GM23248 (cell line): ENCODE data around the gene BBS2. TPM values are rescaled to one million over a fixed set of nuclear protein-coding genes. Genes with fewer than 3 reads are reported as not detected.

ENCODE experiments used
- DNase-seq: peaks from one replicate; pipeline ENCODE4 v3.0.0-alpha.2; 2015
- H2AFZ ChIP-seq: fragments of 200-600 bp; sonication (generic); 2 replicates; pipeline ENCODE4 v1.6.1; 2016; ENCODE audit warnings: antibody characterized with exemption
- H3F3A ChIP-seq: fragments of 200-600 bp; sonication (generic); 2 replicates; pipeline ENCODE4 v1.6.1; 2016; ENCODE audit warnings: mild to moderate bottlenecking, antibody characterized with exemption, mixed run types; ENCODE audit not compliant: insufficient read depth
- H3K27ac ChIP-seq: fragments of 200-600 bp; sonication (generic); 2 replicates; pipeline ENCODE4 v1.5.1; 2016; ENCODE audit warnings: mild to moderate bottlenecking
- H3K27me3 ChIP-seq: fragments of 200-600 bp; sonication (generic); replicated peaks from 2 replicates; pipeline ENCODE4 v1.6.1; 2016; ENCODE audit warnings: mild to moderate bottlenecking; ENCODE audit not compliant: insufficient read depth
- H3K36me3 ChIP-seq: fragments of 200-600 bp; sonication (generic); 2 replicates; pipeline ENCODE4 v1.6.1; 2016; ENCODE audit warnings: low read depth, mild to moderate bottlenecking
- H3K4me1 ChIP-seq: fragments of 200-600 bp; sonication (generic); 2 replicates; pipeline ENCODE4 v1.6.1; 2016; ENCODE audit warnings: mild to moderate bottlenecking; ENCODE audit not compliant: insufficient read depth
- H3K4me2 ChIP-seq: fragments of 200-600 bp; sonication (generic); one replicate; pipeline ENCODE4 v1.6.1; 2016; ENCODE audit warnings: mild to moderate bottlenecking; ENCODE audit not compliant: unreplicated experiment
- H3K4me3 ChIP-seq: fragments of 200-600 bp; sonication (generic); 2 replicates; pipeline ENCODE4 v1.5.1; 2016; ENCODE audit warnings: mild to moderate bottlenecking
- H3K79me2 ChIP-seq: fragments of 200-600 bp; sonication (generic); 2 replicates; pipeline ENCODE4 v1.6.1; 2016; ENCODE audit warnings: mild to moderate bottlenecking; ENCODE audit not compliant: insufficient read depth
- H3K9ac ChIP-seq: fragments of 200-600 bp; sonication (generic); 2 replicates; pipeline ENCODE4 v1.6.1; 2016; ENCODE audit warnings: mild to moderate bottlenecking
- H3K9me2 ChIP-seq: fragments of 200-600 bp; sonication (generic); 2 replicates; pipeline ENCODE4 v1.6.1; 2016; ENCODE audit warnings: mixed run types, mild to moderate bottlenecking, moderate library complexity; ENCODE audit not compliant: insufficient read depth
- H3K9me3 ChIP-seq: fragments of 200-600 bp; sonication (generic); one replicate; pipeline ENCODE4 v1.6.1; 2017; ENCODE audit warnings: low read depth
- H4K20me1 ChIP-seq: fragments of 200-600 bp; sonication (generic); 2 replicates; pipeline ENCODE4 v1.6.0; 2016; ENCODE audit not compliant: insufficient read depth
- EZH2 ChIP-seq: fragments of 200-600 bp; sonication (generic); IDR thresholded peaks from 2 replicates; pipeline ENCODE4 v1.6.1; 2018; ENCODE audit warnings: antibody characterized with exemption, mild to moderate bottlenecking; ENCODE audit not compliant: insufficient read depth, poor library complexity, severe bottlenecking
- EZH2phosphoT487 ChIP-seq: fragments of 200-600 bp; sonication (generic); IDR thresholded peaks from 2 replicates; pipeline ENCODE4 v1.6.1; 2018; ENCODE audit warnings: antibody characterized with exemption, moderate library complexity, mild to moderate bottlenecking, low read depth; ENCODE audit not compliant: insufficient read depth
- WGBS, 2 experiments: methylation state at CpG; one replicate each; pipeline ENCODE4 v1.1.6; 2015 to 2017; ENCODE audit warnings: low lambda C conversion rate in 2 of 2, low coverage in 1 of 2; ENCODE audit errors: missing lambda C conversion rate in 2 of 2; 5-methylcytosine and 5-hydroxymethylcytosine counted together
- in situ Hi-C: fragments of 300-500 bp; cut with MboI; formaldehyde crosslinking; loops from 2 replicates; pipeline ENCODE4 v1.15.0; 2020
- polyA plus RNA-seq: library from polyadenylated mRNA; unstranded; fragments of >200 nt; fragmentation: Nextera tagmentation; extraction: Ambion mirVana; gene quantifications from 2 replicates; pipeline ENCODE4 v1.2.1, GENCODE V29; 2016
- total RNA-seq: library from RNA; depleted of rRNA; stranded (reverse); fragments of >200 nt; shearing (Covaris generic); gene quantifications from 2 replicates; pipeline ENCODE4 v1.2.3, GENCODE V29; 2014

BBS2 gene
- total and polyA plus RNA-seq, 2 experiments from 2014 or later, result 45.4 to 66.2 TPM

- Histone ChIP-seq H3K27me3 (no peaks in the 10 kb centered on the region), H3K9ac (no peak overlapping the region), H3F3A (peaks cover 5% of the 10 kb centered on the region), H3K4me2 (no peak overlapping the region), H3K9me2 (no peaks in the 10 kb centered on the region), H3K4me1 (peaks cover 17% of the 10 kb centered on the region), H4K20me1 (no peaks in the 10 kb centered on the region), H3K4me3 (no peak overlapping the region), H2AFZ (no peak overlapping the region), H3K79me2 (peaks cover 75% of the 10 kb centered on the region), H3K36me3 (peaks cover 19% of the 10 kb centered on the region; the same call in 1 of the 2 replicates), H3K27ac (no peak overlapping the region), H3K9me3 (no peaks in the 10 kb centered on the region)
- TF ChIP-seq EZH2phosphoT487, result no peak
- no peak for TF ChIP-seq EZH2
- no peak for DNase-seq
- 97 to 98% methylated on average over 2 of the region's 2 CpGs for WGBS, 2 experiments
- in situ Hi-C loops, result no loop called here
Observed at GRCh38 chr16:56513091-56513490, 6.7 kb downstream of the BBS2 start.

- in situ Hi-C loops, result no loop called here
- H3K9me2 ChIP-seq, result no peaks in the 10 kb centered on the region
Observed at GRCh38 chr16:56512025-56512424, 7.8 kb downstream of the BBS2 start.

GRCh38 chr16:56510544-56510943 is 9.3 kb downstream of the BBS2 start:
- Histone ChIP-seq H4K20me1 (no peaks in the 10 kb centered on the region), H3K36me3 (peaks cover 26% of the 10 kb centered on the region; the same call in 1 of the 2 replicates), H3K27me3 (no peaks in the 10 kb centered on the region), H2AFZ (no peak overlapping the region), H3K4me1 (peaks cover 27% of the 10 kb centered on the region), H3K79me2 (peaks cover 51% of the 10 kb centered on the region), H3K4me2 (no peak overlapping the region), H3K9me2 (no peaks in the 10 kb centered on the region), H3K9me3 (no peaks in the 10 kb centered on the region), H3K4me3 (no peak overlapping the region), H3K27ac (no peak overlapping the region), H3K9ac (no peak overlapping the region), H3F3A (peaks cover 27% of the 10 kb centered on the region)
- TF ChIP-seq EZH2 (no peak), EZH2phosphoT487 (no peak)
- DNase-seq, result no peak
- 53 to 57% methylated on average over 2 of the region's 2 CpGs for WGBS, 2 experiments
- in situ Hi-C loops, result no loop called here

More at GRCh38 chr16:56512025-56512424, 7.8 kb downstream of the BBS2 start:
- no peaks in the 10 kb centered on the region for H3K9me3 ChIP-seq
- no peak overlapping the region for H3K4me2 ChIP-seq
- H3K4me3 ChIP-seq, result no peak overlapping the region
- no peak overlapping the region for H2AFZ ChIP-seq
- H3K27ac ChIP-seq, result no peak overlapping the region
- H3K36me3 ChIP-seq, result peaks cover 21% of the 10 kb centered on the region; the same call in 1 of the 2 replicates
- no peak for TF ChIP-seq EZH2
- no peak for TF ChIP-seq EZH2phosphoT487
- peaks cover 19% of the 10 kb centered on the region for H3K4me1 ChIP-seq
- WGBS, 2 experiments, result 96 to 100% methylated on average over 1 of the region's 1 CpG
- no peaks in the 10 kb centered on the region for H3K27me3 ChIP-seq
- H3K79me2 ChIP-seq, result peaks cover 65% of the 10 kb centered on the region
- H3F3A ChIP-seq, result peaks cover 16% of the 10 kb centered on the region
- no peaks in the 10 kb centered on the region for H4K20me1 ChIP-seq
- DNase-seq, result no peak
- H3K9ac ChIP-seq, result no peak overlapping the region

- peak overlapping the region; percentile 27 for H3K4me3 ChIP-seq
- peaks cover 20% of the 10 kb centered on the region for H3K4me1 ChIP-seq
- peak overlapping the region; percentile 55 for H3K9ac ChIP-seq
- H3K79me2 ChIP-seq, result peaks cover 18% of the 10 kb centered on the region; the same call in 1 of the 2 replicates
- peak overlapping the region; percentile 59 for H2AFZ ChIP-seq
- H3K4me2 ChIP-seq, result peak overlapping the region; percentile 52
- in situ Hi-C loops, result loop anchor here (10.0 kb wide), 1 partner anchor 62 kb away; no protein-coding TSS in a partner anchor
- DNase-seq, result peak; percentile 82
- H3F3A ChIP-seq, result peaks cover 22% of the 10 kb centered on the region
- no peaks in the 10 kb centered on the region for H3K9me3 ChIP-seq
- H4K20me1 ChIP-seq, result no peaks in the 10 kb centered on the region
- TF ChIP-seq EZH2 (no peak), EZH2phosphoT487 (no peak)
- H3K36me3 ChIP-seq, result peaks cover 50% of the 10 kb centered on the region
- peak overlapping the region; percentile 70 for H3K27ac ChIP-seq
- H3K9me2 ChIP-seq, result no peaks in the 10 kb centered on the region
- H3K27me3 ChIP-seq, result no peaks in the 10 kb centered on the region
Observed at GRCh38 chr16:56506941-56507340, 12.9 kb downstream of the BBS2 start.

GRCh38 chr16:56505181-56505580 is 14.6 kb downstream of the BBS2 start:
- peaks cover 66% of the 10 kb centered on the region for H3K36me3 ChIP-seq
- no peak for DNase-seq

More at GRCh38 chr16:56505181-56505580, 14.6 kb downstream of the BBS2 start:
- H3K27ac ChIP-seq, result no peak overlapping the region
- no peaks in the 10 kb centered on the region for H4K20me1 ChIP-seq
- TF ChIP-seq EZH2 (no peak), EZH2phosphoT487 (no peak)
- H3K79me2 ChIP-seq, result 0 out of 2 replicates have a peak, but pooled peaks cover 5% of the 10 kb centered on the region
- in situ Hi-C loops, result loop anchor here (10.0 kb wide), 1 partner anchor 60 kb away; no protein-coding TSS in a partner anchor
- H3K4me1 ChIP-seq, result peaks cover 15% of the 10 kb centered on the region
- WGBS, 2 experiments, result 93 to 94% methylated on average over 3 of the region's 3 CpGs
- no peak overlapping the region for H3K4me2 ChIP-seq
- H3K27me3 ChIP-seq, result no peaks in the 10 kb centered on the region
- H3F3A ChIP-seq, result peaks cover 22% of the 10 kb centered on the region
- no peak overlapping the region for H2AFZ ChIP-seq
- H3K9me2 ChIP-seq, result no peaks in the 10 kb centered on the region
- H3K9me3 ChIP-seq, result no peaks in the 10 kb centered on the region
- H3K4me3 ChIP-seq, result no peak overlapping the region
- no peak overlapping the region for H3K9ac ChIP-seq
